ENCODE results near the gene SOD2.
"Not testable (repeated sequence)": the region's sequence is repeated elsewhere in the genome, so short reads cannot be mapped to it uniquely, and the experiment has no call there.

Gene SOD2

DNA sequence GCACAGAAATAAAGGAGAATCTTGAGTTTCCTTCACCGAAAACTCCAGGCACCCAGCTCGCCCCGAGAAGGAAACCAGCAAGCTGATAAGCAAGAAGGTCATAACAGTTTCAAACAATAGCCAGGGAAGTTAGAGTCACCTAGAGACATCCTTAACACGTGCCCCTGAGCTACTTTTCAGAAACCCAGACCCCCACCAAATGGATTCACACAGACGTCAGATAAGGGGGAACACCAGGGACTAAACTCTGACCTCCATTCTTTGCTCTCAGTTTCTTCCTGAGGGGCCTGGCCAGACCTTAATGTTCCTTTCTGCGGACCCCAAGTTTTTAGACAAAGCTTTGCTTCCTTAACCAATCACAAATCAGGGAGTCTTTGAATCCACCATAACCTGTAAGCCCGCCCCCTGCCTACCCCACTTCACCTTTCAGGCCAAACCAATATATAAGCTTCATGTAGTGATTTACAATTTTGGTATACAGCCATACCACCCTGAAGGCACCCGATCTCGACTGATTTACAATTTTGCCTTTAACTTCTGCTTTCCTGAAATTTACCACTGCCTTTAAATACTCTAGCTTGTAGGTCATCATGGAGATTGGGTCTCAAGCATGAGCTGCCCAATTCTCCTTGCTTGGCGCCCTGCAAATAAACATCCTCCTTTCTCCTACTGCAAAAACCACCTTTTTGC, 11.7 kb downstream of the SOD2 start:
- no peak for DNase-seq

DNA sequence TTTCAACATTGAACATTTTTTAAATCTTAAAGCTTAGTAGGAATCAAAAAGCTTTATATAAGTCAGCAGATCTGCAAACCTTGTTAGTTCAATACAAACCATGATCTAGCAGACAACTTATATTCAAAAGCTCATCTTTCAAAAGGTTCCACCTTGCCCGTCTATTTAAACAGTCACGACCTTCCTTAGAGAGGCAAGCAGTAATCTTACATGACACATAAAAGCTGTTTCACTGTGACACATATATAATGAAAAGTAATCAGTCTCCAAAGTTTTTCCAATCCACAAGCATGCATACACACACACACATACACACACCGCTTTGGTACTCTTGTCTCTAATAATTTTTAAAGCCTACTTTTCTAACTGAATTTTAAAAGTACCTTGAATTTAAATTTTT, 12.9 kb downstream of the SOD2 start:
- DNase-seq = no peak

GRCh38 chr6:159679091-159680077, 13.7 kb downstream of the SOD2 start:
- no peak for DNase-seq

- DNase-seq = no peak
Measured at GRCh38 chr6:159678574-159678973, 14.5 kb downstream of the SOD2 start.

GRCh38 chr6:159677506-159678165, 15.4 kb downstream of the SOD2 start:
- no peak for DNase-seq

GRCh38 chr6:159676890-159677505, 16.0 kb downstream of the SOD2 start:
- no peak for DNase-seq

DNA sequence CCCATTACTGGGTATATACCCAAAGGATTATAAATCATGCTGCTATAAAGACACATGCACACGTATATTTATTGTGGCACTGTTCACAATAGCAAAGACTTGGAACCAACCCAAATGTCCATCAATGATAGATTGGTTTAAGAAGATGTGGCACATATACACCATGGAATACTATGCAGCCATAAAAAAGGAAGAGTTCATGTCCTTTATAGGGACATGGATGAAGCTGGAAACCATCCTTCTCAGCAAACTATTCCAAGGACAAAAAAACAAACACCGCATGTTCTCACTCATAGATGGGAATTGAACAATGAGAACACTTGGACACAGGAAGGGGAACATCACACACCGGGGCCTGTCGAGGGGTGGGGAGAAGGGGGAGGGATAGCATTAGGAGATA, 16.8 kb downstream of the SOD2 start:
- not testable (repeated sequence) for DNase-seq

GRCh38 chr6:159665868-159666635, 27.0 kb downstream of the SOD2 start:
- DNase-seq = no peak

DNA sequence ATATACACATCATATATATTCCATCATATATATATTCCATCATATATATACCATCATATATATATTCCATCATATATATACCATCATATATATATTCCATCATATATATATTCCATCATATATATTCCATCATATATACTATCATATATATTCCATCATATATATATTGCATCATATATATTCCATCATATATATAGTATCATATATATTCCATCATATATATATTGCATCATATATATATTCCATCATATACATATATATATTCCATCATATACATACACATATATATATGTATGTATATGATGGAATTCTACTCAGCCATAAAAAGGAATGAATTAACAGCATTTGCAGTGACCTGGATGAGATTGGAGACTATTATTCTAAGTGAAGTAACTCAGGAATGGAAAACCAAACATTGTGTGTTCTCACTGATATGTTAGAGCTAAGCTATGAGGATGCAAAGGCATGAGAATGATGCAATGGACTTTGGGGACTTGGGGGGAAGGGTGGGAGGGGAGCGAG, 29.6 kb downstream of the SOD2 start:
- DNase-seq = not testable (repeated sequence)

GRCh38 chr6:159661977-159662376, 31.1 kb downstream of the SOD2 start:
- not testable (repeated sequence) for DNase-seq

DNA sequence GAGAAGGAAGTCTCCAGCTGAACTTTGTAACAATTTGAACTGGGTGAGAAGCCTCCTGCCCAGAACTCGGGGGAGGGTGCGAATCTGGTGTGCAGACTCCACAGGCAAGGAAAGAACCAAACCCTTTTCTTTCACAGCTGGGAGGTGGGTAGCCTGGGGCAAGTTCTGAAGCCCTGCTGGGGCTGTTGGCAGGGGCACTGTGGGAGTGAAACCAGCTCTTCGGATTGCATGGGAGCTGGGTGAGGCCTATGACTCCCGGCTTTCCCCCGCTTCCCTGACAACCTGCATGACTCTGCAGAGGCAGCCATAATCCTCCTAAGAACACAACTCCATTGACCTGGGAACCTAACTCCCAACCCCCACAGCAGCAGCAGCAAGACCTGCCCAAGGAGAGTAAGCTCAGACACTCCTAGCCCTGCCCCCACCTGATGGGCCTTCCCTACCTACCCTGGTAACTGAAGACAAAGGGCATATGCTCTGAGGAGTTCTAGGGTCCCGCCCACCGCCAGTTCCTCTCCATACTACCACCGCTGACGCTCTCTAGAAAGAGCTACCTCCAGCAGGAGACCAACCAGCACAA, 37.5 kb downstream of the SOD2 start:
- DNase-seq = no peak

DNA sequence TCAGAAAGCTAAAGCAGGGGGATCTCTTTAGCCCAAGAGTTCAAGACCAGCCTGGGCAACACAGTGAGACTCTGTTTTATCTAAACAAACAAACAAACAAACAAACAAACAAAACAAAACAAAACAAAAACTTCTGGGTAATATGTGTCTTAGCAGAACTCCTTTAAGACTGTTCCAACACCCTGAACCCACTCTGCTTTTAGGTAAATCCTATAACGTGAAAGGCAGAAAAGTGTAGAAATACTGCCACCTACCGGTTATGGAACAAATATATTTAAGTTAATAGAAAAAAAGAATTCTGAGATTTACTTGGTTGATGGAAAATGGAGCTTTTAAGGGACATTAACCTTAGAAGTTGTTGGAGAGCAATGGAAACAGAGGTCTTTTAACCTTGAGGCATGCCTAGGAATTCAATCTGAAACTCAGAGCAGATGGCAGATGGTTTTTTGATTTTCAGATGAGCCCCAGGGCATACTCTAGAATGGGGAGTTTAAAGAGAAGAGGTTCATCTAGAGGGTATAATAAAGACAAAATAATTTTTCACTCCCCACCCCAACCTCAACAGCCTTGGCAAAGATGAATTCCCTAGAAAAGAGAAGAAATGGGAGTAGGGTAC, 38.5 kb downstream of the SOD2 start:
- DNase-seq = peak; percentile 60

- no peak for DNase-seq
Measured at GRCh38 chr6:159650314-159650713, 42.7 kb downstream of the SOD2 start.

DNA sequence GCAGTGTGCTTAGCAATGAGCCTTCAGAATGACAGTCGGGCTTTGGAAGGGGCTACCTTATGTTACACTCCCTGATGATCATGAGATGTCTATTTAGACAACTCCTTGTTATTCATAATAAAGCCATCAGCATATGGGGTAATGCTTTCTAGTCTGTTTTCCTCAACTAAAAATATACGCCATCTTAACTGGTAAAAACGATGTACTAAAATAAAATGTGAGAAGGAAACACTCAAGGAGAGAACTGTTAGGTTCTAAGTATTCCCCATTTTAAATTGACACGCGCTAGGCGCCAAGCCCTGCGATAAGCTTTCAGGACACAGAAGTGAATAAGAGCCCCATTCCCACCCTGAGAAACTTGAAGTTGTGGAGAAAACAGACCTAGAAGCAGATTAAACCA, 43.6 kb downstream of the SOD2 start:
- no peak for DNase-seq

DNA sequence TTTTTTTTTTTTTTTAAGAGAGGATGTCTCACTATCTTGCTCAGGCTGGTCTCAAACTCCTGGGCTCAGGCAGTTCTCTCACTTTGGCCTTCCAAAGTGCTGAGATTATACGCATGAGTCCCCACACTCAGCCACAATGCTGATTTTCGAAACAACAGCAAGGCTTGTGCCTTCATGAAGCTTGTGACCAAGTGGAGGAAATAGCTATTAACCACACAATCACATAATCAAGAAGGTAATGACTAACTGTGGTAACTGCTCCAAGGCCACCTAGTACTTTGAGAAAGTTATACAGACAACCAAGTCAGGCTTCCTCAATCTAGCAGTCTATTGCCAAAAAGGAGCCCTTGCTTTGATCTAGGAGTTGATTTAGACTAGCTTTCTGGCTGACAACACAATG, 46.3 kb downstream of the SOD2 start:
- peak; percentile 4 for DNase-seq

DNA sequence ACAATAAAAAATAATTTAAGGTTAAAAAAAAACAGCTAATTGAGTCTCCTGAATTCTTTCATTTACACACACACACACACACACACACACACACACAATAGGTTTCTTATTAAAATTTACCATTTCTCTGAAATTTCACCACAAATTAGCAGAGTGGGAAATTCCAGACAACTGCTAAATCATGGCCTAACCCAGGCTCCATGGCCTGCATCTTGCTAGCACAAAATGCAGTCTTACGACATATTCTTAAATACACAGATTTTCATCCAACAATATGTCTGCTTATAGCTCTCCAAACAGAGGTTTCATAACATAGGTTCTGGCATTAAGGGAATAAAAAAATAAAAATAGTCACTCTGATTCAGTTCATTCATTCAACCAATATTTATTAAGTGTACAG, 46.9 kb downstream of the SOD2 start:
- no peak for DNase-seq

- DNase-seq = no peak
Measured at GRCh38 chr6:159645640-159646039, 47.4 kb downstream of the SOD2 start.
